IPS-18c (cell line): ENCODE results near the gene ZFAND6.
"Not testable (repeated sequence)": the region's sequence is repeated elsewhere in the genome, so short reads cannot be mapped to it uniquely, and the experiment has no call there.

Source experiments
- H3K4me3 ChIP-seq: 2 replicates; pipeline ENCODE4 v1.7.0; 2013; ENCODE audit warnings: low read depth, mild to moderate bottlenecking, low read length, moderate library complexity; ENCODE audit not compliant: insufficient read depth
- H3K9me3 ChIP-seq: one replicate; pipeline ENCODE4 v1.6.1; 2013; ENCODE audit warnings: mild to moderate bottlenecking, low read length, moderate library complexity; ENCODE audit not compliant: control insufficient read depth, insufficient read depth

The ZFAND6 gene

DNA sequence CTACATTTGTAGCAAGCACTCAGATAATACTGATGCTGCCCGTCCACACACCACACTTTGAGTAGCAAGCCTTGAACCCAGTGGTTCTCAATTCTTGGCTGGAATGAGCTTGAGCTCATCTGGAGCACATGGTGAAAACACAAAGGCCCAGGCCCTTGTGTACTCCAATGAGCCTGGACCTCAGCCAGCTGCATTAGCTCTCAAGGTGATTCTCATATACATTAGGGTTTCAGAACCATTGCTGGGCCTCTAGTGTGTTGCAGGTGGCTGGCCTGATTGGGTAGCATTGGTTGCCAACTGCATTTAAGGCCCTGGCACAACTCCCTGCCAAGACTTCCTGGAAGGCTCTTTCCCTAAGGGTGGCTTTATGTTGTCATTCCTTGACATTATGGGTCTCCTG lies 23.4 kb upstream of the ZFAND6 start:
- no peak overlapping the region for H3K4me3 ChIP-seq
- H3K9me3 ChIP-seq = no peaks in the 10 kb centered on the region

DNA sequence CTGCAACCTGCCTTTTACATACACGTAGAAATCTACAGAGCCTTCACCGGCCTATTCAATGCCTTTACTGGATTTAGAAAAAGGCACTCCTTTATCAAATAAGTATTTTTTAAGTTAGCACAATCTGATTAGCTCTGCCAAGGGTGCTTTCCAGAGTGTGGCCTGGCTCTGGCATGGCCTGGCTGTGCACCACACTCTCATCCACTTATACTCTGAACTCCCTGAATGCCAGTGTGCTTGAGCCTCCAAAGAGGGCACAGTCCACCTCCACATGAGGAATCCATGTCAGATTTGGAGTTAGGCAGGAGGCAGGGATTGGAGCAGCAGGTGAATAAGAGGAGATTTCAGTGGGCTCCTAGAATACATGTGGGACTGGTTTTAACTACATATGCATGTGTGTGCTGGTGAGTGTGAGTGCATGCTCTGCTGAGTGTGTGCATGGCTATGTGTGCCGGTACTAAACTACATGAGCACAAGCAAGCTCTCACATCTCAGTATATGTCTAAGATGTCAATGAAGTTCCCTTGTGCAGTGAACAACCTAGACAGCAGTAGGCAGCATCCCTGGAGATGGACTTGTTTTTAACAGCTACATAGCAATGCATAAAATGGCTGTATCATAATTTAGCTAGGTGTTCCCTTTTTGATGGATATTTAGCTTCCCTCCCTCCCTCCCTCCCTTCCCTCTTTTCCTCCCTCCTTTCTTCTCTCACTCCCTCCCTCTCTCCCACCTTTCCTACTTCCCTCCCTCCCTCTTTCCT lies 17.8 kb upstream of the ZFAND6 start:
- H3K9me3 ChIP-seq = no peaks in the 10 kb centered on the region
- no peak overlapping the region for H3K4me3 ChIP-seq

DNA sequence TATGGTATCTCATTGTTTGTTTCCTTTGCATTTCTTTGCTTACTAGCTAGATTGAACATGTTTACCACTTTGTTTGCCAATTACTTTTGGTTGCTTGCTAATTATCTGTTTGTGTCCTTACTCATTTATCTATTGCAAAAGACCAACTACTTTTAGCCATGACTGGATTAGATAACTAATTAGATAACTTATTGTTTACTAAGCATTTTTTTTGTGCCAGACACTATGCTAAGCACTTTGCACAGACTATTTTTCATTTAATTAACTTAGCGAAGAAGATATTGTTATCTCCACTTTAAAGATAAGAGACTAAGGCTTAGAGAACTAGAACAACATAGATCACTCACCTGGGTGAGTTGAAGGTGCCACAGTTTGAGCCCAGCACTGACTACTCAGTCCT lies 16.9 kb upstream of the ZFAND6 start:
- Histone ChIP-seq H3K9me3 (no peaks in the 10 kb centered on the region), H3K4me3 (no peak overlapping the region)

DNA sequence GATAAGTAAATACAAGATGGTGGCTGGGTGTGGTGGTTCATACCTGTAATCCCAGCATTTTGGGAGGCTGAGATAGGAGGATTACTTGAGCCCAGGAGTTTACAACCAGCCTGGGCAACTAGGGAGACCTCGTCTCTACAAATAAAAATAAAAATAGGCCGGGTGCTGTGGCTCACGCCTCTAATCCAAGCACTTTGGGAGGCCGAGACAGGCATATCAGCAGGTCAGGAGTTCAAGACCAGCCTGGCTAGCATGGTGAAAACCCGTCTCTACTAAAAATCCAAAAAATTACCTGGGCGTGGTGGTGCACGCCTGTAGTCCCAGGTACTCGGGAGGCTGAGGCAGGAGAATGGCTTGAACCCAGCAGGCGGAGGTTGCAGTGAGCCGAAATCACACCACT lies 14.3 kb upstream of the ZFAND6 start:
- H3K4me3 ChIP-seq, H3K9me3 ChIP-seq: not testable (repeated sequence)

DNA sequence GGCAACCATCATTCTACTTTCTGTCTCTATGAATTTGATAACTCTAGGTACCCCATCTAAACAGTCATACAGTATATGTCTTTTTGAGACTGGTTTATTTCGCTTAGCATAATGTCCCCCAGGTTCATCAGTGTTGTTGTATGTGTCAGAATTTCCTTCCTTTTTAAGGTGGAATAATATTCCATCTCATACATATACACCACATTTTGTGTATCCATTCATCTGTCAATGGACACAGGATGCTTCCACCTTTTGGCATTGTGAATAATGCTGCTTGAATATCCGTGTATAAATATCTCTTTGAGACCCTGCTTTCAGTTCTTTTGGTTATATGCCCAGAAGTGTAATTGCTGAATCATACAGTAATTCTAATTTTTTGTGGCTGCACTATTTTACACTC lies 10.4 kb upstream of the ZFAND6 start:
- no peak overlapping the region for H3K4me3 ChIP-seq
- H3K9me3 ChIP-seq = no peaks in the 10 kb centered on the region

DNA sequence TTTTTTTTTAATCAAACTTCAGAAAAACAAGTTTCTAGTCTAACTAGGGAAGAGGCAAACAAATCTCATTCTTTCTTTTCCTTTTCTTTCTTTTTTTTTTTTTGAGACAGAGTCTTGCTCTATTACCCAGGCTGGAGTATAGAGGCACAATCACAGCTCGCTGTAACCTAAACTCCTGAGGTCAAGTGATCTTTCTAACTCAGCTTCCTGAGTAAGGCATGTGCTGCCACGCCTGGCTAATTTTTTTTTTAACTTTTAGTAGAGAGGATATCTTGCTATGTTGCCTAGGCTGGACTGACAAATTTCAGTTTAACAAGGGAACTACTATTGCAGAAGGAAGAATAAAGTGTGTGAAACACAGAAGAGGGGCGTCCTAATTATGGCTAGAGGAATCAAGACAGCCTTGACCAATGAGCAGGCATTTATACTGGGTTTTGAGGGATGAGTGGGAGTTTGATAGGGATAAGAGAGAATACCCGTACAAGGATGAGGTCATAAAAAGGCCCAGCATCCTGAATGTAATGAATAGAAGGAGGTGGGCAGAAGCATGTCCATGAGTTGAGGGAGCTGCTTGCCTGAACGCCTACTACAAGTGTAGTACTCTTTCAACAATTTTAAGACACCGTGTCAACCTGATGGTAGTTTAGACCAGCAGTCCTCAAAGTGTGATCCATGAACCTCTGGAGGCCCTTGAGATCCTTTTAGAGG lies 6.7 kb upstream of the ZFAND6 start:
- no peaks in the 10 kb centered on the region for H3K9me3 ChIP-seq
- H3K4me3 ChIP-seq = no peak overlapping the region

DNA sequence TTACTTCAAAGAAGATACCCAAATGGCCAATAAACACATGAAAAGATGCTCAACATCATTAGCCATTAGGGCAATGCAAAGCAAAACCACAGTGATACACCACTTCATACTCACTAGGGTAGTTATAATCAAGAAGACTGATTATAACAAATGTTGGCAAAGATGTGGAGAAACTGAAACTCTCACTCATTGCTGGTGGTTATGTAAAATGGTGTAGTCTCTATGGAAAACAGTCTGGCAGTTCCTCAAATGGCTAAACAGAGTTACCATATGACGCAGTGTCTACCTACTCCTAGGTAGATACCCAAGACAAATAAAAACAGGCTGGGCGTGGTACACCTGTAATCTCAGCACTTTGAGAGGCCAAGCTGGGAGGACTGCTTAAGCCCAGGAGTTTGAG lies 3.5 kb upstream of the ZFAND6 start:
- Histone ChIP-seq H3K4me3 (no peak overlapping the region), H3K9me3 (no peaks in the 10 kb centered on the region)

DNA sequence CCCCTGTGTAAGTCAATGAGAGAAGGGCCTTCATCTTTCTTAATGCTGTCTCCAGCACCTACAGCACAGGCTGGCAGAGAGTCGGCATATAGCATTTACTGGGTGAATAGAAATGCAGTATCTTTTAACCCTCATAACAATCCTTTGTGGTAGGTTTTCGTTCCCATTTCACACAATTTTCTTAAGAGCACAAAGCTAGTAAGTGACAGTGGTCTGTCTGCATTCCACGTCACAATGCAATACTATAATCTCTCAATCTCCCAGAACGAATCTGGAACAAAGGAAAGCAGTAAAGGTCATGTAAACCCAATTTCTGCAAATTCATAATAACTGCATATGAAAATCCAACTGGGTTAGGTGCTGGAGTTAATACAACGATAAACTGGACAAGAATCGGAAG lies 1.4 kb upstream of the ZFAND6 start:
- Histone ChIP-seq H3K9me3 (no peaks in the 10 kb centered on the region), H3K4me3 (peak overlapping the region; percentile 61)

DNA sequence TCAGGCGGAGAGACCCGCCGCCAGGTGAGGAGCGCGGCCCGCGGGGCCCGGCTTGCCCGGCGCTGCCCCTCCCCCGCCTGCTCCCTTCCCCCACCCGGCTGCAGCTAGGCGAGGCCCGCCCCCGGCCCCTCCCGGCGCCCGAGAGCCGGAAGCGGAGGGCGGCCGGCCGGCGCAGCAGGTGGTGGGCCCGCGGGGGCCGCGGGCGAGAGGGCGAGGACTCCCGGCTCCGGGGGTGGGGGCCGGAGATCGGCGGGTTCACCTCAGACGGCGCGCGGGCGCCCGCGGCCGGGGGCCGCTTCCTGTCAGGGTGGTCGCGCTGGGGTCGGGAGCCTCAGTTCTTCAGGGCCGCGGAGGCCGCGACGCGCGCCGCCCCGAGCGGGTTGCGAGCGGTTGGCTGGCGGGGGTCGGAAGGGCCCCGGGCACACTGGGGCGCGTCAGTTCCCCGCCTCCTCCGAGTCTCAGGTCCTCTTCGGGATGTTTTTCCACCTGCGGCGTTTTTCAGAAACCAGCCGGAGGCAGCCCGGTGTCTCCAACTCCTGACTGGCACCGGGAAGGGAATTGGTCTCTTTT lies 395 bp downstream of the ZFAND6 start:
- Histone ChIP-seq H3K9me3 (no peaks in the 10 kb centered on the region), H3K4me3 (peak overlapping the region; percentile 80)

DNA sequence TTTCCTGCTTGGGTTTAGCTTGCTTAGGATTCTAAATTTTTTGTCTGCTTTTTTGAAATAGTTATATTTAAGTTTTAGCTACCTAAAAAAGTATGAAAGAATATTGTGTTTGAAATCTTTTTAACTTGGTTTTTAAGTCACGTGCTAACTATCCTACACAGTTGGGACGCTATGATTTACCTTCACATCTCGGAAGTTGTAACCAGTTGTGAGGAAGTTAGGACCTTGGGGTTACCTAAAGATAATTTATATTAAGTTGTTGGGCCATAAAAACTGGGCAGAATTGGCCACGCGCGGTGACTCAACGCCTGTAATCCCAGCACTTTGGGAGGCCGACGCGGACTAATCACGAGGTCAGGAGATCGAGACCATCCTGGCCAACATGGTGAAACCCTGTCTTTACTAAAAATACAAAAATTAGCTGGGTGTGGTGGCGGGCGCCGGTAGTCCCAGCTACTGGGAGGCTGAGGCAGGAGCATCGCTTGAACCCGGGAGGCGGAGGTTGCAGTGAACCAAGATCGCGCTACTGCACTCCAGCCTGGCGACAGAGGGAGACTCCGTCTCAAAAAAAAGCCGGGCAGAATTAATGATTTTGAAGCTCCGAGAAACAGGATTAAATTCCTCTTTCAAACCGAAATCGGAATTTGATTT lies 1.0 kb downstream of the ZFAND6 start:
- peak overlapping the region; percentile 80 for H3K4me3 ChIP-seq
- H3K9me3 ChIP-seq = no peaks in the 10 kb centered on the region

DNA sequence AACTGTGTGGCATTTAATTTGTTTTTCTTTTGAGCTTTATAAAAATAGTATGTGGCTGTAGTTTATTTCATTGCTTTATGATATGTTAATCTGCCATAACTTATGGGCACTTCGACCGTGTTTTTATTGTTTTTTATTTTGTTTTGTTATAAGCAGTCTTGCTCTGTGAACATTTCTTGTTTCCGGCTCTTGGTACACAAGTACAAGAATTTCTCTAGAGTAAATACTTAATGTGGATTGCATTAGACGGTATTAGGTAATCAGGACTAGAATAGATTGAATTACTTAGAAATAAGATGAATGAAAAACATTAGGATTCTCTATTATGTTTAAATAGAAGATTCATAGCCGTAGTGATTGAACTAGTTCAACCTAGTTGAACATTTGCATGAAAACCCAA lies 2.1 kb downstream of the ZFAND6 start:
- Histone ChIP-seq H3K4me3 (no peak overlapping the region), H3K9me3 (no peaks in the 10 kb centered on the region)

DNA sequence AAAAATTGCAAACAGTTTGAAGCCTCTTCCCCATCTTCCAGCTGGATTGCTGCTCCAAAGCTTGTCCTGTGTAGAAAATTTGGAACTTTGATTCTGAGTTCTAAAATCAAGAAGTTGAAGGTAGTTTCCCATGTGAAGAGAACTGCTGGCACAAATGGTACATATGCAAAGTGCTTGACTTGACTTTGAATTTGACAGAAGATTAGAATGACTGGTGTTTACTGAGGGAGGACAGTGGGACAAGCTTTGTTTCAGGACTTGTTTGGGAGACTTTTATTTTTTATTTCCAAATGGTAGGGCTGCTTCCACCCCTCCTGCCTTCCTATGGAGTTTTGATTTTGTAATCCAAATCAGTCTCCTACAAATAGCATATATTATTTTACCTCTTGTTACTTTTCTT lies 7.4 kb downstream of the ZFAND6 start:
- no peak overlapping the region for H3K4me3 ChIP-seq
- H3K9me3 ChIP-seq = no peaks in the 10 kb centered on the region

DNA sequence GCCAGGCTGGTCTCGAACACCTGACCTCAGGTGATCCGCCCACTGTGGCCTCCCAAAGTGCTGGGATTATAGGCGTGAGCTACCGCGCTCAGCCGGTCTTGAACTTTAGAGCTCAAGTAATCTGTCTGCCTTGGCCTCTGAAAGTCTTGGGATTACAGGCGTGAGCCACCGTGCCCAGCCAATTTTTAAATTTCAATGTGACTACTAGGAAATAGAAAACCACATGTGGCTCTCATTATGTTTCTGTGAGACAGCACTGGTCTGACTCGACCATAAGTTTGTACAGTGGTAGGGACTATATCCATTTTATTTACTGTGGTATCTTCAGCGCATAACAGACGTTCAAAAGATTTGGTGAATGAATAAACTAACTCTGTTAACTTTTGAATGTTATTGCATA lies 9.1 kb downstream of the ZFAND6 start:
- H3K4me3 ChIP-seq = no peak overlapping the region
- no peaks in the 10 kb centered on the region for H3K9me3 ChIP-seq

DNA sequence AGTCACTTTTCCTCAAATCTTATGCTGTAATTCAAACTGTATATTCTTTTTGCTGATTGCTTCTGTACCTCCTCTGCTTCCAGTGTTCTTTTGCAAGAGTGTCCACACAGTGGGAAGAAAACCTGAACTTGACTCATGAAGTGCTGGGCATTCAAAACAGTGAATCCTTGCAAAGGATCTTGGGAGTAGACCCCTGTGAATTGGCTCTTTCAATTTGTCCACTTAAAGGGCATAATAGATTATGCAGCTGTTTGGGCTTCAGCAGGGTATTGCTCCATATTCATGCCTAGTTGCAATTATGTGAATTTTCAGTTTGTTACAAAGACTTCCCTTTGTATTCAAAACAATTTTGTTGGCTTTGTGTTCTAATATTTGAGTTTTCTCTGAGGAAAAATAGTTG lies 11.4 kb downstream of the ZFAND6 start:
- Histone ChIP-seq H3K9me3 (no peaks in the 10 kb centered on the region), H3K4me3 (no peak overlapping the region)

DNA sequence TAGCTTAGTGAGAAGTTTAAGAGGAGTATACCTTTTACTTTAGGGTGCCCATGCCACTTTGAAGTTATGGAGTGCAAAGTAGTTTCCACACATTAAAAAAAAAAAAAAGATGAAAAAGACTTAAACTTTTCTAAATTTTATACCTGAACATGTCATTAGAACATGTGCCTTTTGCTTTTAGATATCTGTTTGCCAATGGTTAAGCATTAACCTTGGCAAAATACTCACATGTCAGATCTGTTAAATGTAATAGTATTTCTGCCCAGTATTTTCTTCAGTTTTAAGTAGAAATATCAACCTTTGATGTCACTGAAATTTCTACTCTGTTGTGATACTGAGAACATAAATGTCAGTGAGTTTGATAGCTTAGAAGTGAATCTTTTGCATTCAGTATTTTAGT lies 12.2 kb downstream of the ZFAND6 start:
- H3K9me3 ChIP-seq = no peaks in the 10 kb centered on the region
- H3K4me3 ChIP-seq = no peak overlapping the region

DNA sequence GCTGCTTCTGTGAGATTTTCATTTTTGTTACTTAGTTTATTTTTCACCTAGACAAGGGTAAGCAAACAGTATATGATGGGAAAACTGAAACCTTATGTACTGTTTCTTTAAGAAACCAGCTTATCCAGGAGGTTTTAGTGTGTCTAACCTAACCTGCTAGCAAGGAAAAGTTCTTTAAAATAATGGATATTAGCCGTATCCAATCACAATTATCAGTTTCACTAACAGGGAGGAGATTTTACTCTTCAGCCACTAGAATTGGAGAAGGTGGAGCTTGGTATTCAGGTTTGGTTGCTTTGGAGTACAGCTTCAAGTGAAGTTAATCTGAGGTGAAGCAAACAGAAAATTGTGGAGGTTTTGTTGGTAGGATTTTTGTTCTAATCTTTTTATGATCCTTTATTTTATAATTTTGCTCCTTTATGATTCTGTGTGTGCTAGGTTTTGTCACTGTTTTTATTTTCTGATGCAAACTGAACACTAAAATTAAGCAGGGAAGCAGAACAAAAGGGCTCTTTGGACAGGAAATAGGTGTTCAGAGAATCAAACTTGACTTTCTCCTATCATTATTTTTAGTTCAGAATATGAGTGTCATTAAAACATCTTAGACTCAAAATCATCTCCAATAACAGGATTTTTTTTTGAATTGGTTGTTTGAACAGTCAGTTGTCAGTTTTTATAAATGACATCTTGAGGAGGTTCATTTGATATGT lies 13.0 kb downstream of the ZFAND6 start:
- Histone ChIP-seq H3K9me3 (no peaks in the 10 kb centered on the region), H3K4me3 (peak overlapping the region; percentile 29; the same call in 1 of the 2 replicates)

DNA sequence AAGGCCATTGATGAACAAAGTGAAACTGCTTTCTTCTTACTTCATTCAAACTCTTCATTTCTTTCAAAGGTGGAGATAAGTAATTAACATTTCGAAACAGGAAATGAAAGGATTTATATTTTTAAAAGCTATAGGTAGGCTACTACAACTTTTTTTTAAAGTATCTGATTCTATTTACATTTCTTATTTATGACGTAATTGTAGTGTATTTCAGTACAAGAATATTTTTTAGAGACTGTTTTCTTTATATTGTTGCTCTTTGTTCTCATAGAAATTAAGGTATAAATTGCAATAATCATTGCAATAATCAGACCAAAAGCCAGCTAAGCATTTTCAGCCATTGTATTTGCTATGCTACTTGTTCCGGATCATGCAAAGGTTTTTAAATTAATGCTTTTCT lies 13.7 kb downstream of the ZFAND6 start:
- Histone ChIP-seq H3K4me3 (no peak overlapping the region), H3K9me3 (no peaks in the 10 kb centered on the region)
